GM06990 (cell line): ENCODE results near the gene CCIN.

Experiments
- DNase-seq: peaks from one replicate; pipeline ENCODE4 v3.0.0-alpha.2; 2011; ENCODE audit not compliant: insufficient read length; ENCODE audit errors: extremely low read depth
- H3K27me3 ChIP-seq: replicated peaks from 2 replicates; pipeline ENCODE4 v1.6.0; 2011; ENCODE audit warnings: low read length; ENCODE audit not compliant: control insufficient read depth, insufficient read depth
- H3K36me3 ChIP-seq: 2 replicates; pipeline ENCODE4 v1.5.1; 2011; ENCODE audit warnings: low read length; ENCODE audit not compliant: control insufficient read depth, insufficient read depth
- H3K4me3 ChIP-seq: replicated peaks from 2 replicates; pipeline ENCODE4 v1.5.1; 2011; ENCODE audit warnings: low read depth, mild to moderate bottlenecking, control low read depth, low read length
- TF ChIP-seq, protein P1 (sequence below): IDR thresholded peaks from 2 replicates; pipeline ENCODE4 v1.5.1; 2011; ENCODE audit warnings: low read length, control low read depth, mild to moderate bottlenecking, inconsistent platforms; ENCODE audit not compliant: insufficient read depth, poor library complexity, severe bottlenecking

CCIN gene

DNA sequence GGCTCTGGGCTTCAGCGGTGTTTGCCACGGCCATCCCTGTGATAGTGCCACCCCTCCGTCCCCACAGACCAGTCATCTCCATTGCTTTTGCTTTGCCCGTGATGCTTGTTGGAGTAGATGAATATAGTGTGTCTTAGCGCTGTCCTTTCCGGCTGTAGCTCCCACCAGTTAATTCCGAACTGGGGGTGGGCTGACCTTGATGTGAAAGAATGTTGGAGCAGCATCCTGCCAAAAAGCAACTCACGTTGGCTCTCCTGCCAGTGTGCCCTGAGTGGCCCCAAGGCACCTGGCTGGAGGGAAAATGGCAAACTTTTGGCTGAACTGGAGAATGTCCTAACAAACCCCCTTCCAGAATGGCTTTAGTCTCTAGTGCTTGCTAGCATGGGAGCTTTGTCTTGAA, 41.5 kb downstream of the CCIN start:
- Histone ChIP-seq H3K27me3 (no peaks in the 10 kb centered on the region), H3K36me3 (peaks cover 47% of the 10 kb centered on the region), H3K4me3 (no peak overlapping the region)
- TF ChIP-seq, protein P1, sequence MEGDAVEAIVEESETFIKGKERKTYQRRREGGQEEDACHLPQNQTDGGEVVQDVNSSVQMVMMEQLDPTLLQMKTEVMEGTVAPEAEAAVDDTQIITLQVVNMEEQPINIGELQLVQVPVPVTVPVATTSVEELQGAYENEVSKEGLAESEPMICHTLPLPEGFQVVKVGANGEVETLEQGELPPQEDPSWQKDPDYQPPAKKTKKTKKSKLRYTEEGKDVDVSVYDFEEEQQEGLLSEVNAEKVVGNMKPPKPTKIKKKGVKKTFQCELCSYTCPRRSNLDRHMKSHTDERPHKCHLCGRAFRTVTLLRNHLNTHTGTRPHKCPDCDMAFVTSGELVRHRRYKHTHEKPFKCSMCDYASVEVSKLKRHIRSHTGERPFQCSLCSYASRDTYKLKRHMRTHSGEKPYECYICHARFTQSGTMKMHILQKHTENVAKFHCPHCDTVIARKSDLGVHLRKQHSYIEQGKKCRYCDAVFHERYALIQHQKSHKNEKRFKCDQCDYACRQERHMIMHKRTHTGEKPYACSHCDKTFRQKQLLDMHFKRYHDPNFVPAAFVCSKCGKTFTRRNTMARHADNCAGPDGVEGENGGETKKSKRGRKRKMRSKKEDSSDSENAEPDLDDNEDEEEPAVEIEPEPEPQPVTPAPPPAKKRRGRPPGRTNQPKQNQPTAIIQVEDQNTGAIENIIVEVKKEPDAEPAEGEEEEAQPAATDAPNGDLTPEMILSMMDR = no peak
- no peak for DNase-seq

DNA sequence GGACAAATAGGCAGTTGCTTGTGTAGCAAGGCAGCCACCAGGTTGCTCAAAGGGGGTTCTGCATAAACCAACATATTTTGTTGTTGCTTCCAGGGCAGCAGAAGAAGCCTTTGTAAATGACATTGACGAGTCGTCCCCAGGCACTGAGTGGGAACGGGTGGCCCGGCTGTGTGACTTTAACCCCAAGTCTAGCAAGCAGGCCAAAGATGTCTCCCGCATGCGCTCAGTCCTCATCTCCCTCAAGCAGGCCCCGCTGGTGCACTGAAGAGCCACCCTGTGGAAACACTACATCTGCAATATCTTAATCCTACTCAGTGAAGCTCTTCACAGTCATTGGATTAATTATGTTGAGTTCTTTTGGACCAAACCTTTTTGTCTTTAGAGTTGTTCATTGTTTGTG, 42.3 kb downstream of the CCIN start:
- Histone ChIP-seq H3K27me3 (no peaks in the 10 kb centered on the region), H3K4me3 (no peak overlapping the region), H3K36me3 (peaks cover 44% of the 10 kb centered on the region)
- TF ChIP-seq, protein P1 = no peak
- no peak for DNase-seq

DNA sequence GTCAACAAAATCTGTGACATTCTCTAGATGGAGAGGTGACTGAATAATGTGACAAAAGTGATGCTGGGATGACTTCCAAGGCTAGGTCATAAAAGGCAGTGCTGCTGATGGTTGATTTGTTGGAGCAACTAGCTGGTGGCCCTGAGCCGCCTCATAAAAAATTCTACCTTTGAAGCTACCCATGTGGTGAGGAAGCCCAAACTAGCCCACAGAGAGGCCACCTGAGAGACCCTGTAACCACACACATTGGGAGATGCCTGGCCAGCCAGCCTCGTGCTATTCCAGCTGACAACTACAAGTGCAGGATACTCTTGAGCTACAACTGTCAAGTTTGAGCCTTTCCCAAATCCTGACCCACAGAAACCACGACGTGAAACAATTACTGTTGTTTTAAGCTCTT, 44.2 kb downstream of the CCIN start:
- H3K27me3 ChIP-seq = no peaks in the 10 kb centered on the region
- H3K4me3 ChIP-seq = no peak overlapping the region
- H3K36me3 ChIP-seq = peaks cover 38% of the 10 kb centered on the region
- DNase-seq = no peak
- TF ChIP-seq, protein P1 = no peak

DNA sequence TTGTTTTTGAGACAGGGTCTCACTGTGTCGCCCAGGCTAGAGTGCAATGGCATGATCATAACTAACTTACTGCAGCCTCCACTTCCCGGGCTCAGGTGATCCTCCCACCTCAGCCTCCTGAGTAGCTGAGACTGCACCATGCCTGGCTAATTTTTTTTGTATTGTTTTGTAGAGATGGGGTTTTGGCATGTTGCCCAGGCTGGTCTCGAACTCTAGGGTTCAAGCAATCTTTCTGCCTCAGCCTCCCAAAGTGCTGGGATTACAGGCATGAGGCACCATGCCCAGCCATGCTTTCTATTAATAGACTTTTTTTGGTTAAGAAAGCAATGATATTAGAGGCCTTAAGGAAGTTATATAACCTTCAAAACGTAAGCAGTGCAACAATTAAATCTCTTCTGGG, 44.8 kb downstream of the CCIN start:
- TF ChIP-seq, protein P1 = no peak
- Histone ChIP-seq H3K4me3 (no peak overlapping the region), H3K27me3 (no peaks in the 10 kb centered on the region), H3K36me3 (peaks cover 37% of the 10 kb centered on the region)
- DNase-seq = no peak

DNA sequence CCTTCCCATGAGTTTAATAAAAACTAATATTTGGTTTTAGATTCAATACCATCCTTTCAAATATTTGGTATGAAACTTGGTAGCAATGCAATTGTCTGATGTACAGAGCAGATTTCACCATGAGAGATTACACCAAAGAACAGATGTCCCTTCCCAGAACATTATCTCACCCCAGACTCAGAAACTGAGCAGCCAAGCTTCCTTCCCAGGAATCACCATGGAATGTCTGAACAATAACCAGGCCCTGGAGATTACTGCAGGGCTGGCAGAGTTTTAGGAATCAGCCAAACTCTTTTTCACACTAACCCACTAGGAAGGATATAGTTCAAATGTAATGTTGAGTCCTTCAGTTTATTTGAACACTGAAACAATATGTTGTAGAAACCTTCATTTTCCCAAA, 45.4 kb downstream of the CCIN start:
- TF ChIP-seq, protein P1 = no peak
- Histone ChIP-seq H3K27me3 (no peaks in the 10 kb centered on the region), H3K4me3 (no peak overlapping the region), H3K36me3 (peaks cover 39% of the 10 kb centered on the region)
- no peak for DNase-seq

DNA sequence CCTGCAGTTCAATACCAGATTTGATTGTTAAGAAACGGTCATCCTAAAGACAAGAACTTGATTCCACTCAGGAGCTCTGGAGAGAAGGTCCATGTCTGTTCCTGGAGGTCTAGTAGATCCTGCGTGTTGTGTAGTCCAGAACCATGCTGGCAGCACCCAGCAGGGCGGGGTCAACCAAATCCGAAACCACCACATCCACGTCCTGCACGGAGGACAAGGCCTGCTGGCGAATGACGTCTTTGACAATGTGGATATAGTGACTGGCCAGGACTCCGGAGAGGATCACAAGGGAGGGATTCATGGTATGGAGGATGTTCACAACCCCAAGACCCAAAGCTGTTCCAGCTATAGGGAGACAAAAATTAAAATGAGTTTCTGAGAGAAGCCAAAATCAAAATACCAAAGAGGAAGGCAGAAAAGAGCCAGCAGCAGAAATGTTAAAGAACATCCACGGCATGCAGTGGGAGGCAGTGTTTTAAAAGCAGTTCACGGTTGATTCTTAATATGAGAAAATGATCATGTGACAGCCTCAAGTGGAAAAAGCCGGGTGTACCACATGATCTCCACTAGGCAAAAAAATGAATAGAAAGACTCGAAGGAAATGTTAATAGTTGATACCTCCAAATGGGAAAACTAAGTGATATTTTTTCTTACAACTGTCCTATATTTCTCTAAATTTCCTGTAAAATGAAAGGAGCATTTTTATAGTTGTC, 48.2 kb downstream of the CCIN start:
- TF ChIP-seq, protein P1 = no peak
- H3K4me3 ChIP-seq = no peak overlapping the region

More for the DNA sequence above, 48.2 kb downstream of the CCIN start:
- H3K36me3 ChIP-seq = peaks cover 35% of the 10 kb centered on the region
- no peaks in the 10 kb centered on the region for H3K27me3 ChIP-seq
- DNase-seq = no peak
